ENCODE data around the gene EFCC1.
"Not testable (repeated sequence)": the region's sequence is repeated elsewhere in the genome, so short reads cannot be mapped to it uniquely, and the experiment has no call there.

EFCC1 gene

DNA sequence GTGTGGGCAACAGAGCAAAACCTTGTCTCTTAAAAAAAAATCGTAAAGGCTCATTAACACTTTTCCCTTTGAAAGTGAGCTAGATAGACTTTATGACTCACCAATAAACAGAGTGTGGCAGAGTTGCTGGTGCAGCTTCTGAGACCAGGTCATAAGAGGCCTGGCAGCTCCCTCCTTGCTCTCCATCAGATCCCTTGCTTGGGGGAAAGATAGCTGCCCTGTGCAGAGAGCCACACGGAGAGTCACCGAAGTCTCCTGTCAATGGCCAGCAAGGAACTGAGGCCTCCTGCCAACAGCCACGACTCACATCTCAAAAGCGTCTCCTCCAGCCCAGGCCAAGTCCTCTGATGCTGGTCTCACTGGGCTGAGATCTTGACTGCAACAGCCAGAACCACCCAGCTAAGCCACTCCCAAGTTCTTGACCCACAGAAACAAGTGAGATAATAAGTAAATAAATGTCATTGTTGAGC lies 50.8 kb downstream of the EFCC1 start:
- DNase-seq (ENCODE audit: low read depth in 2 of 2, low spot score in 1 of 2) = no peak

DNA sequence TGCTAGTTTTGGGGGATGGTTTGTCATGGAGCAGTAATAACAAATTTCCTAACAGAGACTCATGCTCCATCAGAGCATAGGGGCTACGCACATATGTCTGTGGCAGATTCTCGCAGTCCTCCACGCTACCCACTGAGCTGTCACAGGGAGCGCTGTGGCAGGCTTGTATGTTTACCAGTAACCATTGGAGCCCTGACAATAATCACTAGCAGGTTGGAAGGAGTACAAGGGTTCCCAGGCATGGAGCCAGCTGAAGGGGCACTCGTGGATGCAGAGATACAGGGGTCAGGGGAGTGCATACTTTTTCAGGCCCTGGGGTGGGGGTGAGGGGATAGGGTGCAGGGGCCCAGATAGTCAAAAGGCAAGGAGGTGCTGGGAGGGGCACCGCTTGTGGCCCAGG lies 51.6 kb downstream of the EFCC1 start:
- DNase-seq (ENCODE audit: low read depth in 2 of 2, low spot score in 1 of 2) = no peak

DNA sequence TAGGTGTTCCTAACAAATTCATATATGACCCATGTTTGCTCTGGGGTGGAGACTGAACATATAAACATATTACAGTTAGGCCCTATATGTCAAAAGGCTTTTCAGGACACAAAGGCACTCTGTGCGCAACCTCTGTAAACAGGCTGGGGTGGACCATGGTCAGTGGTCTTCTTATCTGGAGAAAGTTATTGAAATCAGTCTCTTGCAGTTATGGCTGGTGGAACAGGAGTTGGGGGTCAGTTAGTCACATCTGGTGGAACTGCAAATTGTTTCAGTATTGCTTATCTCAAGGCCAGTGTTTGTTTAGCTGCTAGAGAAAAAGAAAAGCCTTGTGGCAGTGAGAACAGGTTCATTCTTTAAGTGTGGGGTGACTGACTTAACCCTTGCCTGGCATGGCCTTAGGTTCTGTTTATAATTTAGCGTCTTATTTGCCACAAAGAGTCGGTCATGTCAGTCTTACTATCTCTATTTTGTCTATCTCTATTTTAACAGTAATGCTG lies 53.6 kb downstream of the EFCC1 start:
- no peak for DNase-seq (ENCODE audit: low read depth in 2 of 2, low spot score in 1 of 2)

DNA sequence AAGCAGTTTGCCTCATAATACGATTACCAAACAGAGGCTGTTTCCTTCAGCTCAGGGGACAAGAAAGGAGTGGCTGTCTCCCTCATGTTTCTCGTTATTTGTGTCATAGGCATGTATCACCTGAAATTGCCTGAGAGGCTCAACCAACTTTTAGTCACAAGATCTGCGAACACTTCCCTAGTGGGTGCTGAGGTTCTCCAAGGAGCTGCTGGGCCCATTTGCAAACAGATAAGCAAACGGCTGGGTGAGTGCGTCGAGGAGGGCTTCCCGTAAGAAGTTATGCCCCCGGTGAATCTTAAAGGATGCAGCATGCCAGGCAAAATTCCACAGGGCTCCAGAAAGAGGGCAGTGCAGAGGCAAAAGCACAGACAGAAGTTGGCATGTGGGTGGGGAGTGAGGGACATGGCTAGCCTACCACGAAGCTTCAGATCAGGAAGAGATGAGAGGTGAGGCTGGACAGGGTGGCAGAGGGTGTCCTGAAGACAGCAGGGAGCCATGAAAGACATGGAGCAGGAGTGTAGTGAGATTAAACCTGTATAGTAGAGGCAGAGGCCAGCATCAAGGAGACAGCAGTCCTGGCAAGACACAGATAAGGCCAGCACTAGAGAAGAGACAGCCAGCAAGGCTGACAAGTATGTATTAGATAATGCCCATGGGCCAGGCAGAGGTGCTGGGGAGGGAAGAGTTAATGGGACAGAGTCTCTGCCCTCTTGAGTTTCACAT lies 55.5 kb downstream of the EFCC1 start:
- no peak for DNase-seq (ENCODE audit: low read depth in 2 of 2, low spot score in 1 of 2)

DNA sequence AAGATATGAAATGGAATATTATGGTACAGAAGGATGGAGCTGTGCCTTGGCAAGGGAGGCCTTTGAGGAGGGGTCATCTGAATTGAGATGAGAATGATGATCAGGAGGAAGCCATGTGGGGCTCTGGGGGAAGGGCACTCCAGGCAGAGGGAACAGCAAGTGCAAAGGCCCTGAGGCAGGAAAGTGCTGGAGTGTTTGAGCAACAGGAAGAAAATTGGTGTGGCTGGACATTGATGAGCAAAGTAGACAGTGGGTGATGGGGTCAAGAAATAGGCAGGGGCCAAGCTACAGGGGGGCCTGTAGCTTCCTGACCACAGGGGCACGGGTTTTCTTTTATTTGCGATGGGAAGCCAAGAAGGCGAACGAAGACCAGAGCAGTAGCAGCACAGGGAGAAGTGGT lies 56.1 kb downstream of the EFCC1 start:
- no peak for DNase-seq (ENCODE audit: low read depth in 2 of 2, low spot score in 1 of 2)

DNA sequence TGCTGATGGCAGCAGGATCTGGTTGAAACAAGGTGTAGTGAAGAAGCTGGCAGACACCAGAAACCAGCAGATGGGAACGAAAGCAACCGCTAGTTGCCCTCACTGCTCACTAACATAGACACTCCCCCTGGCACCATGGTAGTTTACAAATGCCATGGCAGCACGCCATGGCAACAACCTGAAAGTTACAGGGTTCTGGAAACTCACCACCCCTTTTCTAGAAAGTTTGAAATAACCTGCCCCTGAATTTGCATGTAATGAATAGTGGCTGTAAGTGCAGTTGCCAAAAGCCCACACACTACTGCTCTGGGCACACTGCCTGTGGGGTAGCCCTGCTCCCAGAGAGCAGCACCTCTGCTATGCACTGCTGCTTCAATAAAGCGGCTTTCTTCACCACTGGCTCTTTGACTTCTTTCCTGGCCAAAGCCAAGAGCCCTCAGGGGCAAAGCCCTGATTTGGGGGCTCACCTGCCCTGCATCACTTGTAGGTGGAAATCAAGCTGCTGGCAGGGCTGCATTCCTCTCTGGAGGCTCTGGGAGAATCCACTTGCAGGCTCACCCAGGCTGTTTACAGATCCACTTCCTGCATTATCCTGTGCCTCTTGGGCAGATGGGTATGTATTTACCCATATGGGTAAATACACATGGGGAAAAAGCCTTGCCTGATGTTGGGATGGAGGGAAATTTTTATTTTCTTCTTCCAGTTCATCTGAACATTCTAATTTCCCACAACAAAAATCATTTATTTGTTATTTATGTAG lies 57.5 kb downstream of the EFCC1 start:
- DNase-seq (ENCODE audit: low read depth in 2 of 2, low spot score in 1 of 2) = no peak

DNA sequence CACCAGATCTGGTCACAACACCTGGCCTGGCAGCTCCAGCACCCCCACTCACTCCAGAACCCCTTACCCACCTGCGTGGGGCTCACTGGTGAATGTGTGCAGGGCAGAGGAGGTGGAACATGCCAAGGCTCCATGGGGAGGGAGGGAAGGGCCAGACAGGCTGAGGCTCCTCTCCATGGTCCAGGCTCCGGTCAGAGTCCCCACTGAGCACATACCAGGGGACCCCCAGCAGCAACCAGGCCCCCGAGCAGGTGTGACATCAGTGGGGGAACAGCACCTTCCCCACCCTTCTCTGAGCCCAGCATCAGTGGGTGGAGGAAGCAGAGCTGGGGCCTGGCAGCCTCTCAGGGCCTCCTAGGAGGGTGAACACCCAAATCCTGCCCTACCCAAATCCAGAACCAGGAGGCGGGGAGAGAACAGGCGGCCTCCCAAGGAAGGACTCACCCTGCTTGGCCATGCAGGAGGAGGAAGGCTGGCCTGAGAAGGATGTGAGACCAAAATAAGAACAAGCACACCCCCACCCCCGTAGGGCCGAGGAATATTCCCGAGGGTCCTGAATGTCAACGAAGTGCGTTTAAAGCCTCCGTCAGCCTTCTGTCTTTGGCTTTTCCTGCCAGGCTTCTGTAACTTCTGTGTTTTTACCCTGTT lies 58.3 kb downstream of the EFCC1 start:
- no peak for DNase-seq (ENCODE audit: low read depth in 2 of 2, low spot score in 1 of 2)

DNA sequence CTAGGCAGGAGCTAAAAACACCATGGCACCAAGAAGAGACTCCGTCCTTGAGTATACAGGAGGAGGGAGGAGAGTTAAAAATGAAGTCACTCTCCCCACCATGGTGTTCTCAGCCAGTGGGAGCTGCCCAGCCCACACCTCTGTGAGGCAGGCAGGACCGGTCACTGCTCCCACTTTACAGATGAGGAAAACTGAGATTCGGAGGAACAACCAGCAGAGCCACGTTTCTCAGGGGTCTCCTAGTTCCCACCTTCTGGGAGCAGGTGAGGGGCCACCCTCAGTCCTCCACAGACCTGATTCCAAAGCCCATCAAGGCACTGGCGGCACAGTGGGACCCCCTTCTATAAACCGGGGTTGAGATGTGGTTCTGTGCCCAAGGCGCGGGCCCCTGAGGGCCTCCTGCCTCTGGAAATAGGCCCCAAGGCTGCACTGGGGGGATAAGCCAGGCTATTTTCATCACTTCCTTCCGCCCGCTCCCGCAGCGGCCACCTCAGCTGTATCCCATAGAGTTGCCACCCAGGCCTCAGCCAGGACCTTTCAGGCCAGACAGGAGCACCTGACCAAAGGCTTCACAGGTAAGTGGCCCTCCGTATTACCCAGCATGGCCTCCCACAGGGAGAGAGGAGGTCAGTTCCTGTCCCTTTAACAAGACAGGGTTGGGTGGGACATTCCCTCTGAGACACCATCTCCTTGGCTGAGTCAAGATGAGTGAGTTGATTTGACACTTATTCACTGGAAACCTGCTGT lies 59.3 kb downstream of the EFCC1 start, which contains the start of gene GP9:
GP9 (plus strand) TSS at position 504 of the 747 bp plus-strand sequence. CDS start 961 bp downstream, outside the sequence.
- no peak for DNase-seq (ENCODE audit: low read depth in 2 of 2, low spot score in 1 of 2)

DNA sequence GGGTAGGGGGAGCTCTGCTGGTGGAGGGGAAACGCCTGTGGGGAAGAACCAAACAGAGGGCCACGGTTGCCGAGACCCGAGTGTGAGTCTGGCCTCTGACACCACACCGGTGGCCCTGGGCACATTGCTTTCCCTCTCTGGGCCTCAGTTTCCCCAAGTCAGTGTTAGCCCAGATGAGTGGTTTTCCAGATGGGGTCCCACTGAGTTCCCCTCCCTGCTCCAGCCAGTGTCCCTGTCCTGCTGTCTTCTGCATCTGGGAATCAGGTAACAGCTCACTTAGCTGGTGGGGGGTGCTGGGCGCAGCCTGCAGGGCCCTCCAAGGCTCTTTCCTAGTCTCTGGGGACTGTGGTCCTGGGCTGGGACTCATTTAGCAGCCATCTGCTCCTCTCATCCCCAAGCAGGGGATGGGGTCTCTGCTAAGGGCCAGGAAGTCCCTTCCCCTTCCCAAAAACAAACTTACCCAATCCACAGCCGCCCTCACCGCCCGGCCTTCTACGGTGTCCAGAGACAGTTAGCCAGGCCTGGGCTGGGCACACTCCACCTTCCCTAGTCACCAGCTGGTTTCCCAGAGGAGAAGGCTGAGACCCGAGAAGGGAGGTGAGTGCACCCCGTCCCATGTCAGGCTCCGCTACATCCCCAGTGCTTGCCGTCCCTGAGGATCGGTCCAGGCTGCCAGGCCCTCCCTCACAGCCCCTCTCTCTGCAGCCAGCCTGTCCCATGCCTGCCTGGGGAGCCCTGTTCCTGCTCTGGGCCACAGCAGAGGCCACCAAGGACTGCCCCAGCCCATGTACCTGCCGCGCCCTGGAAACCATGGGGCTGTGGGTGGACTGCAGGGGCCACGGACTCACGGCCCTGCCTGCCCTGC lies 60.2 kb downstream of the EFCC1 start:
- DNase-seq (ENCODE audit: low read depth in 2 of 2, low spot score in 1 of 2) = no peak

DNA sequence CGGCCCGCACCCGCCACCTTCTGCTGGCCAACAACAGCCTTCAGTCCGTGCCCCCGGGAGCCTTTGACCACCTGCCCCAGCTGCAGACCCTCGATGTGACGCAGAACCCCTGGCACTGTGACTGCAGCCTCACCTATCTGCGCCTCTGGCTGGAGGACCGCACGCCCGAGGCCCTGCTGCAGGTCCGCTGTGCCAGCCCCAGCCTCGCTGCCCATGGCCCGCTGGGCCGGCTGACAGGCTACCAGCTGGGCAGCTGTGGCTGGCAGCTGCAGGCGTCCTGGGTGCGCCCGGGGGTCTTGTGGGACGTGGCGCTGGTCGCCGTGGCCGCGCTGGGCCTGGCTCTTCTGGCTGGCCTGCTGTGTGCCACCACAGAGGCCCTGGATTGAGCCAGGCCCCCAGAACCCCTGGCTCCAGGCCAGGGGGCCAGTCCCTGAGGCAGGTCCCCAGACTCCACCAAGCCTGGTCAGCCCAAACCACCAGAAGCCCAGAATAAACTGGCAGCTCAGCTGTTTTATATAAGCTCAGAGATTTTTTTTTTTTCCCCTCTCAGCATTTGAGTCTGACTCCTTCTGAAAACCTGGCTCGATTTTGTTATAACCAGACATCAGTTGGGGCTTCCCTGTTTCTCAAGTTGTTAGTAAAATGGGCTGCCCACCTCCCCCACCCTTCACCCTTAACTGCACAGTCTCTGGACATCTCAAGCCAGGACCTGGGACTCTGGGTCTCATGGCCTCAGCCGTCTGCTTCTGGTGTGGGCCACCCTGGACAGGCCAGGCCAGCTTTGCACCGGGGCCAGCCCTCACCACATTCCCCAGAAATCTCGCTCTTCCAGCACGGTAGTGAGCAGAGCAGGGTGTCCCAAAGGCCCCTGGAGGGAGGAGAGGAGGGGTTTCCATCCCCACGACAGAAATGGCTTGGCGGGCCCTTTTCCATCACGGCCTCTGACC lies 61.1 kb downstream of the EFCC1 start:
- DNase-seq (ENCODE audit: low read depth in 2 of 2, low spot score in 1 of 2) = no peak

DNA sequence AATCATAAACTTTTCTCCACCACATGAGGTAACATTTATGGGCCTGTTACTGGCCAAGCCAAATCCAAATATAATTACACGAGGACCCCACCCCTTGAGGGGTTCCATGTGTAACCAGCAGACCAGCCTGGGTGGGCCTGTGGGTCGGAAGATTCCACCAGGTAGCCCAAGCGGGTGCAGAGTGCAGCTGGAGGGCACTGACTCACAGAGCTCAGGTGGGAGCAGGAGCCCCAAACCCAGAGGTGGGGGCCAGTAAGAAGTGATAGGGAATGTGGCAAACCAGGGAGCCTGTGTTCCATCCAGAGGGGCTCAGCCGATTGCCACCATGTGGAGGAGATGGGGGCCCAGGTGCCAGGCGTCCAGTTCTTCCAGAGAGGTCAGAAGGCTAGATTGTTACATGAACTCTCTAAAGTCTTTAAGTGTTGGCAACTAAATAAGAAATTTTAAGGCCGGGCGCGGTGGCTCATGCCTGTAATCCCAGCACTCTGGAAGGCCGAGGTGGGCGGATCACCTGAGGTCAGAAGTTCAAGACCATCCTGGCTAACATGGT lies 62.1 kb downstream of the EFCC1 start:
- no peak for DNase-seq (ENCODE audit: low read depth in 2 of 2, low spot score in 1 of 2)

DNA sequence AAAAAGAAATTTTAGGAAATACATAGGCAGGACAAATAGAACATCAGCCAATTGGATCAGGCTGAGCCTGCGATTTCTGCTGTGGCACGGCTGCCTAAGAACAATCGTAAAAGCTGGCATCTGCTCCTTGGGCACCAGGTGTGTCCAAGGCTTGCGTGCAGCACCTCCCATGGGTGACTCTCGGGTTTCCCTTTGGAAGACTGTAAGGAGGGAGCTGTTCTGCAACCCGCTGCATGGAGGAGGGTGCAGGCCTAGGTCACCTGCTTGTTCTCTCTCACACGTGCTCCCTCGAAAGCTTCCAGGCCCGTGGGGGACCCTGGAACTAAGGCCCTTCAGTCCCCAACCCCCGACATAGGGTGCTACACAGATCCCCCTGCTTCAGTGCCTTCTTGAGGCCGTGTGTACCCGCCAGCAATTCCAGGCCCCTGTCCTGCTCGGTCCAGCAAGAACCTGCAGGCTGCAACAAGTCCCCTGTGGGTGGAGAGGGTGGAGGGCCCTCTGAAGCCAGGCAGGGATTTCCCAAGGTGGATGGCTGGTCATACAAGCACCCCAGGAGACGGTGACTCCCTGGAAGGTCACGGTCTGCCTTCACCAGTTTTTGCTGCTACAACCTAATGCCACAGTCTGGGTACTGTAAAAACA lies 62.9 kb downstream of the EFCC1 start:
- DNase-seq (ENCODE audit: low read depth in 2 of 2, low spot score in 1 of 2) = no peak

DNA sequence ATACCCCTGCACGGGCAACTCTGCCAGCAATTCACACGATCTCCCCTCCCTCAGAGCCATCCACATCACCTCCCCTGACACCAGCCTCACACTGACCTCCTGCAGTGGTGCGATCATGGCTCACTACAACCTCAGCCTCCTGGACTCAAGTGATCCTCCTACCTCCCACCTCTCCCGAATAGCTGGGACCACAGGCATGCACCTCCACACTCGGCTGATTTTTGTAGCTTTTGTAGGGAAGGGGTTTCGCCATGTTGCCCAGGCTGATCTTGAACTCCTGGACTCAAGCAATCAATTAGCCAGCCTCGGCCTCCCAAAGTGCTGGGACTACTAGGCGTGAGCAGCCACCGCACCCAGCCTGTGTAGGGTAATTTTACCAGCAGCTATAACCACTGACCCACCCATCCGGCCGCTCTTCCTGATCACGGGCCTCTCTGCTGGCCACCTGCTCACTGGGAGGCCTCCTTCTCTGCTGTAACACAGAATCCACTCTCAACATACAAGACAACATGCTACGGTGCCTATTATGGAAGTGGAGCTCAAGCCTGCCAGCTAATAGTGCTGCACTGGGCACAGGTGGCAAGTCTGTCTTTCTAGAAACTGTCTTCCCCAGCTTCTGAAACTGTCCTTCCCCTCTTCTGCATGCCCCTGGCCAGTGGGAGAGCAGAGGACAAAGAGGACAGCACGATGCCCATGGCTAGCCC lies 64.1 kb downstream of the EFCC1 start:
- DNase-seq (ENCODE audit: low read depth in 2 of 2, low spot score in 1 of 2) = no peak

DNA sequence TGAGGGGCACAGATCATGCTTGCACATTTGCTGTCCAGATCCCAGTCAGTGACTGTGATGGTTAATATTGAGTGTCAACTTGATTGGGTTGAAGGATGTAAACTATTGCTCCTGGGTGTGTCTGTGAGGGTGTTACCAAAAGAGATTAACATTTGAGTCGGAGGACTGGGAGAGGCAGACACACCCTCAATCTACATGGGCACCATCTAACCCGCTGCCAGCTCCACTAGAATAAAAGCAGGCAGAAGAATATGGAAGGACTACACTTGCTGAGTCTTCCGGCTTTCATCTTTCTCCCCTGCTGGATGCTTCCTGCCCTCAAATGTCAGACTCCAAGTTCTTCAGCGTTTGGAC lies 64.6 kb downstream of the EFCC1 start:
- DNase-seq (ENCODE audit: low read depth in 2 of 2, low spot score in 1 of 2) = no peak

DNA sequence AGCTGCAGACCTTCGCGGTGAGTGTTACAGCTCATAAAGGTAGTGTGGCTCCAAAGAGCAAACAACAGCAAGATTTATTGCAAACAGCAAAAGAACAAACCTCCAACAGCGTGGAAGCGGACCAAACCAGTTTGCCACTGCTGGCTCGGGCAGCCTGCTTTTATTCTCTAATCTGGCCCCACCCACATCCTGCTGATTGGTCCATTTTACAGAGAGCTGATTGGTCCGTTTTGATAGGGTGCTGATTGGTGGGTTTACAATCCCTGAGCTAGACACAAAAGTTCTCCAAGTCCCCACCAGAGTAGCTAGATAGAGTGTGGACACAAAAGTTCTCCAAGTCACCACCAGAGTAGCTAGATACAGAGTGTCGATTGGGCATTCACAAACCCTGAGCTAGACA lies 66.6 kb downstream of the EFCC1 start:
- not testable (repeated sequence) for DNase-seq (ENCODE audit: low read depth in 2 of 2, low spot score in 1 of 2)

DNA sequence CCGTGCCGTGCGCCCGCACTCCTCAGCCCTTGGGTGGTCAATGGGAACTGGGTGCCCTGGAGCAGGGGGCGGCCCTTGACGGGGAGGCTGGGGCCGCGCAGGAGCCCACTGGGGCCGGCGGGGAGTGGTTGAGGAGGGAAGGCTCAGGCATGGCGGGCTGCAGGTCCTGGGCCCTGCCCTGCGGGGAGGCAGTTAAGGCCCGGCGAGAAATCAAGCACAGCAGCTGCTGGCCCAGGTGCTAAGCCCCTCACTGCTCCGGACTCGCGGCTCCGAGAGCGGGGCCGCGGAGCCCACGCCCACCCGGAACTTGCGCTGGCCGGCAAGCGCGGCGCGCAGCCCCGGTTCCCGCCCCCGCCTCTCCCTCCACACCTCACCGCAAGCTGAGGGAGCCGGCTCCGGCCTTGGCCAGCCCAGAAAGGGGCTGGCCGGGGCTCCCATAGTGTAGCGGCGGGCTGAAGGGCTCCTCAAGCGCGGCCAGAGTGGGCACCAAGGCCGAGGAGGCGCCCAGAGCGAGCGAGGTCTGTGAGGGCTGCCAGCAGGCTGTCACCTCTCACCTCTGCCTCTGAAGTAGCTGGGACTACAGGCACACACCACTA lies 67.3 kb downstream of the EFCC1 start:
- no peak for DNase-seq (ENCODE audit: low read depth in 2 of 2, low spot score in 1 of 2)
